Measurements from ENCODE around the gene RUBCN. TPM values are rescaled to one million over a fixed set of nuclear protein-coding genes. Genes with fewer than 3 reads are reported as not detected.

RUBCN gene
- total RNA-seq, 1 donor = 22.3 TPM

- DNase-seq (ENCODE audit: low read depth) = no peak
- H3K4me3 ChIP-seq (ENCODE audit: low read depth, low read length) = no peak overlapping the region
- TF ChIP-seq CTCF (IDR thresholded peaks at IDR 0.05; ENCODE audit: insufficient read depth, low read length) = no peak
These were observed 46.0 kb downstream of the RUBCN start for GRCh38 chr3:197690754-197691153.

GRCh38 chr3:197687570-197687969, 49.1 kb downstream of the RUBCN start:
- TF ChIP-seq CTCF (IDR thresholded peaks at IDR 0.05; ENCODE audit: insufficient read depth, low read length) = no peak

GRCh38 chr3:197686899-197687298, 49.8 kb downstream of the RUBCN start:
- DNase-seq (ENCODE audit: low read depth) = no peak
- no peak overlapping the region for H3K4me3 ChIP-seq (ENCODE audit: low read depth, low read length)
- TF ChIP-seq CTCF (IDR thresholded peaks at IDR 0.05; ENCODE audit: insufficient read depth, low read length) = no peak

More at GRCh38 chr3:197687570-197687969, 49.1 kb downstream of the RUBCN start:
- no peak for DNase-seq (ENCODE audit: low read depth)
- H3K4me3 ChIP-seq (ENCODE audit: low read depth, low read length) = no peak overlapping the region

GRCh38 chr3:197685546-197685945, 51.2 kb downstream of the RUBCN start:
- H3K4me3 ChIP-seq (ENCODE audit: low read depth, low read length) = no peak overlapping the region
- TF ChIP-seq CTCF (IDR thresholded peaks at IDR 0.05; ENCODE audit: insufficient read depth, low read length) = no peak
- no peak for DNase-seq (ENCODE audit: low read depth)

- no peak for TF ChIP-seq CTCF (IDR thresholded peaks at IDR 0.05; ENCODE audit: insufficient read depth, low read length)
- DNase-seq (ENCODE audit: low read depth) = no peak
- H3K4me3 ChIP-seq (ENCODE audit: low read depth, low read length) = no peak overlapping the region
These were observed 53.5 kb downstream of the RUBCN start for GRCh38 chr3:197683191-197683590.

- no peak overlapping the region for H3K4me3 ChIP-seq (ENCODE audit: low read depth, low read length)
- no peak for DNase-seq (ENCODE audit: low read depth)
- no peak for TF ChIP-seq CTCF (IDR thresholded peaks at IDR 0.05; ENCODE audit: insufficient read depth, low read length)
These were observed 54.0 kb downstream of the RUBCN start for GRCh38 chr3:197682713-197683112.

GRCh38 chr3:197680955-197681521, 55.7 kb downstream of the RUBCN start:
- no peak for DNase-seq (ENCODE audit: low read depth)
- TF ChIP-seq CTCF (IDR thresholded peaks at IDR 0.05; ENCODE audit: insufficient read depth, low read length) = no peak
- no peak overlapping the region for H3K4me3 ChIP-seq (ENCODE audit: low read depth, low read length)
